ENCODE measurements around the gene CALHM1.
"Not testable (repeated sequence)": the region's sequence is repeated elsewhere in the genome, so short reads cannot be mapped to it uniquely, and the experiment has no call there.

Gene CALHM1

DNA sequence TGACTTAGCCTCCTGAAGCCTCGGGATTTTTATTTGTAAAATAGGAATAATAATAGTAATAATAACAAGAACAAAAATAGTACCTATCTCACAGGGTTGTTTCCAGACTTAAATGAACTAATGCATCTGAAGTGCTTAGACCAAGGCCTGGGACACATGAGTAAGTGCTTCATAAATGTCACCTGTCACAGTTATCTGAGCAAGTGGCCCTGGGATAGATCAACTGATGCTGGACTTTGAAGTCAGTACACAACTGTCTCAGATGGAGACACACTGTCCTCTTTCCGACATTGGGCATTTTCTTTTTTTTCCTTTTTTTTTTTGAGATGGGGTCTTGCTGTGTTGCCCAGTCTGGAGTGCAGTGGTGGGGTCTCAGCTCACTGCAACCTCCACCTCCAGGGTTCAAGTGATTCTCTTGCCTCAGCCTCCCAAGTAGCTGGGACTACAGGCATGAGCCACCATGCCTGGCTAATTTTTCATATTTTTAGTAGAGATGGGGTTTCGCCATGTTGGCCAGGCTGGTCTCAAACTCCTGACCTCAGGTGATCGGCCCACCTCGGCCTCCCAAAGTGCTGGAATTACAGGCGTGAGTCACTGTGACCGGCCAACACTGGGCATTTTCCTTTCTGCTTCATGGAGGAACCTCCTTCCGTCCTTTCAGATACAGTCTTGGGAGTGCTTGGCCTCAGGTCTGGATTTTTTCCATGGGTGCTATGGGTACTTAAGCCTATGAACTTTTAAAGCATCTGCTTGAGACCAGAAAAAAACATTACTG is 28.1 kb upstream of the CALHM1 start:
- DNase-seq (ENCODE audit: low spot score) = not testable (repeated sequence)

DNA sequence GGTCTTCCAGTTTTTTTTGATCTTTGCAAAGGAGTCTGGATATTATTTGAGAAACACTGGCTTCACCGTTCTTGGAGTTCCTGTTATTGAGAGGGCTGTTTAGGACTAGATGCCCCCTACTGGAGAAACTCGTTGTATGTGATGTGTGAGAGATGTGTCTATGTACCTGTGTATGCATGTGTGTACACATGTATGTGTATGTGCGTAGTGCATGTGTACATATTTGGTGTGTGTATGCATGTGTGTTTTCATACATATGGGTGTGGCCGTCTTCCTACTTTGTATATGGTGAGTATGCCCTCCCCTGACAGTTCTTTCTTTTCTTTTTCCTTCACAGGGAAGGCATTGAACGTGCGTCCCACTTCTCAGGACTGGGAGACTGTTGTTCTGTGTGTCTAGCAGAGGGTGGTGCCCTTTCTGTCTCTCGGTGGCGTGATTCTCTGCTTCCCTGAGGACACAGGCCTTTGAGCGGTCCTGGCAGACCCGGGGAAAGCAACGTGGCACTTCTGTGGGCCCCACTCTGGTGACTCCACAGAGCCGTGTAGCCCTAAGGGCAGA is 23.4 kb upstream of the CALHM1 start:
- no peak for DNase-seq (ENCODE audit: low spot score)

DNA sequence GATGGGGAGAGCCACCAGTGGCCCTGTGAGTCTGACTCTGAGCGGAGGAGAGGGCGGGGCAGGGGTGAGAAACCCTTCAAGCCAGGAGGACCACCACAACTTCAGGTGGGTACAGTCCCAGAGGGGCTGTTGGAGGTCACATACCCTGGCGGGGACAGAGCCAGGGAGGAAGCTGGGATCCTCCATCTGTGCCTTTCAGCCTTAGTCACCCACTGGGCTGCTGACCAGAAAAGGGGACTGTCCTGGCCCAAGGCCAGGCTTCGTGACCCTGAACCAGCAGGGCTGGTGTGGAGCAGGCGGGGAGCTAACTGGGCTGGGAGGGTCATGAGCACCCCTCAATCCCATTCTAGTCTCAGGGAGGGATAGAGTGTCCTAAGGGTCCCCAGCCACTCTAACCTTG is 21.8 kb upstream of the CALHM1 start:
- DNase-seq (ENCODE audit: low spot score) = no peak

DNA sequence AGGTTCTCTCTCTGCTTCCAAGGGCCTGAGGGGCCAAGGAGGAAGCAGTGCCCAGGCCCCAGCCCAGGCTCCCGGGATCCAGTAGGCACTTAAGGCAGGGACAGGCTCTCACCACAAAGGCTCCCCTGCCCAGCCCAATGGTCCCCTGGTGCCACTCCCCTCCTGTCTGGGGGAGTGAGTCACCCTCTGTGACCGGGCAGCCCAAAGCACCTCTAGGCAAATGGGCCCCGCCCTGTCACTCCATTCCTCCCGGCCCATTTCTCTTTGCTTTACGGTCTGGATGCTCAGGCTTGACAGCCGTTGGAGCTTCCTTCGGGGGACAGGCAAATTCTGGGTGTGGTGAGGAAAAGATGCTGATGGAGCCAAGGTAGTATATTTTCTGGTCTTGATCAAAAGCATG is 20.4 kb upstream of the CALHM1 start, which contains the start of gene CALHM3:
TSS of gene CALHM3 (minus strand) at position 106 of the 400 bp plus-strand sequence. CDS start 208 bp downstream, outside the sequence.
- DNase-seq (ENCODE audit: low spot score) = no peak

DNA sequence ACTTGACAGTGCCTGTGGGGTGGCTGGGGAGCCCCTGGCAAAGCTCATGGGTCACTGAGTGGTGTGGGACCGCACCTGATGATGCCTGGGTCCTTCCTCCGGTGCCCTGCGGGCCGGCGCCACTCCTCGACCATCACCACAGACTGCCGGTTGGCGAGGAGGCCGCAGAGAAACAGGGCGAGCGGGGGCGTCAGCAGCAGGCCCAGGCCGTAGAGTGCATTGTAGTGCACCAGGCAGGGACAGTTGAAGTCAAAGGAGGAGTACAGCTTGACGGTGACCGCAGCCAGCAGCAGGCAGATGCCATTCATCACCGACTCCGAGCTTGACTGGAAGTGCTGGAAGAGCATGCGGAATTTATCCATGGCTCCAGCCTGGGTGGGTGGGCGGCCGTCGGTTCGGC is 20.0 kb upstream of the CALHM1 start:
- no peak for DNase-seq (ENCODE audit: low spot score)

GRCh38 chr10:103476046-103476768 is 17.5 kb upstream of the CALHM1 start:
- DNase-seq (ENCODE audit: low spot score) = no peak

DNA sequence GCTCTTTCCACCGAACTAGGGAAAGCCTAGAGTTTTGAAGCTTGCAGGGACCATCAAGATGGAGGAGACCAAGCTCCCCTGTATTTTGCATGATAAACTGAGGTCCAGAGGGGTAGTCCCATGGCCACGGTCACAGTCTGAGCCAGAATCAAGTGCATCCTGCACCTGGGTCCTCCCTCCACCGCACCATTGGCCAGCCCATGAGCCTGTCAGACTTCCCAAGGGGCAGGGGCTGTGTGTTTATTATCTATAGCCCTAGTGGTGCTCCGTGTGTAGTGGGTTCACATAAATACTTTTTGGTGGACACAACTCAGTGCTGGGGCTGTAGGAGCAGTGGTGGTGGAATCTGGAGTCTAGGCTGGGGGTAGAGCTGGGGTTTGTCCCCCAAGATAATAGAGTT is 16.7 kb upstream of the CALHM1 start:
- DNase-seq (ENCODE audit: low spot score) = no peak

DNA sequence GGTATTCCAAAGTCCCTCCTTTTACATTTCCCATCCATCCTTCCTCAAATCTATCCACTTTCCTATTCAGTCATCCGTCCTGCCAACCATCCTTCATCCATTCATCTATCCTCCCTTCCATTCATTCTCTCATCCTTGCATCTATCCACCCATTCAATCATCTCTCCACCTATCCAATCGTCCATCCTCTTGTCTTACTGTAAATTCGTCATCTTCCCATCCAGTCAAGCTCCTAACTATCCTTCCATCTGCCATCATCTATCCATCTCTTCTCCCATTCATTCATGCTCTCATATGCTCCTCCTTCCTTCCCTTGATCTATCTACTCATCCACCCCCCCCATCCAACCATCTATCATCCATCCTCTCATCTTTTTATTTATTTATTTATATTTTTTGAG is 15.4 kb upstream of the CALHM1 start:
- no peak for DNase-seq (ENCODE audit: low spot score)

GRCh38 chr10:103473261-103473671 is 14.6 kb upstream of the CALHM1 start:
- DNase-seq (ENCODE audit: low spot score) = no peak

DNA sequence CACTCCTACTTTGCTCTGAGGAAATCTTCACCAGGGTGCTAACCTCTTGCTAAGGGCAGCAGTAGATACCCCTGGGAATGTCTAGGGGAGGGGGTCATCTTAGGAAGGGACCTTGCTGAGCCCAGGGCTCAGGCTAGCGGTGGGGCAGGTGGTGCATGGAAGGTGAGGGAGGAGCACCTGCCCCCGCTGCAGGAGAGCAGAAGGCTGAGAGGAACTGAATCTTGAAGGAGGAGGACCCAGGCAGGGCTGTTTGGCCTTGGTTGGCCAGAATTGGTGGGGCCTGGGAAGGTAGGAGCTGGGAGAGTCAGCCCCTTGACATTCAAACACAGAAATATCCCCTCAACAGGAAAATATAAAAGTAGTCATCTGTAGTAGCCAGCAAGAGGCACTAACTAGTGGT is 13.3 kb upstream of the CALHM1 start:
- DNase-seq (ENCODE audit: low spot score) = no peak

GRCh38 chr10:103470761-103471653 is 12.3 kb upstream of the CALHM1 start:
- DNase-seq (ENCODE audit: low spot score) = no peak

GRCh38 chr10:103469201-103469600 is 10.5 kb upstream of the CALHM1 start:
- DNase-seq (ENCODE audit: low spot score) = no peak

DNA sequence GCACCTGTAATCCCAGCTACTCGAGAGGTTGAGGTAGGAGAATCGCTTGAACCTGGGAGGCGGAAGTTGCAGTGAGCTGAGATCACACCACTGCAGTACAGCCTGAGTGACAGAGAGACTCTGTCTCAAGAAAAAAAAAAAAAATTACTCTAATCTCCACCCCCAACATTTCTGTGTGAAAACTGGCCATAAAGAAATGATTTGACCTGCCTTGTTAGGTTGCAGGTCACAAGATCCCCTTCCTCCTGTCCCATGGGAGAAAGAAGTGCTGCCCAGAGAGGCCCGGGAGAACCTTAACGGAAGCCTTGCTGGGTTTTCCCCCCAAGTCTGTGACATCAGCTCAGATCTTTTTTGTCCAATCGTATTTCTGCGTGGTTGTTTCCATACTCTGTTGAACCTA is 8.7 kb upstream of the CALHM1 start:
- DNase-seq (ENCODE audit: low spot score) = no peak

GRCh38 chr10:103466734-103467133 is 8.0 kb upstream of the CALHM1 start:
- no peak for DNase-seq (ENCODE audit: low spot score)

- DNase-seq (ENCODE audit: low spot score) = no peak
Measured at GRCh38 chr10:103465411-103466179, 6.9 kb upstream of the CALHM1 start.

DNA sequence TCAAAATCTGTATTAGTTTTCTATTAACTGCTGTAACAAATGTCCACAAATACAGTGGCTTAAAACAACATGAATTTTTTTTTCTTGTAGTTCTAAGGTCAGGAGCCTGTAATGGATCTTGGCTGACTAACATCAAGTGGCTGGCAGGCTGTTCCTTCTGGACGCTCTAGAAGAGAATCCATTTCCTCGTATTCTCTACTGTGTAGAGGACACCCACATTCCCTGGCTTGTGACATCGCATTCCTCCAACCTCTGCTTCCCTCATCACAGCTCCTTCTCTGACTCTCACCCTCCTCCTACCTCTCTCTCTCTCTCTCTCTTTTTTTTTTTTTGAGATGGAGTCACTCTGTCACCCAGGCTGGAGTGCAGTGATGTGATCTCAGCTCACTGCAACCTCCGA is 4.8 kb upstream of the CALHM1 start:
- DNase-seq (ENCODE audit: low spot score) = no peak

DNA sequence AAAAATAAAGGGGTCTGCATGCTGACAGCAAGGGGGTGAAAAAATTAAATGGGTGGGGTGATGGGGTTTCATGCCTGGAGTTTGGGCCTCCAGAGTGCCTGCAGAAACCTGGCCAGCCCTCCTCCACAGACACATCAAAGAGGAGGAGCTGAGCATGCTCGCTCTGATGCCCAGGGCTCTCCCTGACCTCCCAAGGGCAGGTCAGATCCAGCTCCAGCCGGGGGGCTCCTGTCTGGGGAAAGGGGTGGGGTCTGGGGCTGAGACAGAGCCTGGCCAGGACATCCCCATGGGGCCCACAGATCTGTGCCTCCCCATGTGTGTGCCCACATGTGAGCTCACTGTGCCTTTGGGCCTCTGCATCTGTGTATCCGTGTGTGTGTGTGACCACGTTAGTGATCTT is 915 bp upstream of the CALHM1 start:
- DNase-seq (ENCODE audit: low spot score) = no peak

DNA sequence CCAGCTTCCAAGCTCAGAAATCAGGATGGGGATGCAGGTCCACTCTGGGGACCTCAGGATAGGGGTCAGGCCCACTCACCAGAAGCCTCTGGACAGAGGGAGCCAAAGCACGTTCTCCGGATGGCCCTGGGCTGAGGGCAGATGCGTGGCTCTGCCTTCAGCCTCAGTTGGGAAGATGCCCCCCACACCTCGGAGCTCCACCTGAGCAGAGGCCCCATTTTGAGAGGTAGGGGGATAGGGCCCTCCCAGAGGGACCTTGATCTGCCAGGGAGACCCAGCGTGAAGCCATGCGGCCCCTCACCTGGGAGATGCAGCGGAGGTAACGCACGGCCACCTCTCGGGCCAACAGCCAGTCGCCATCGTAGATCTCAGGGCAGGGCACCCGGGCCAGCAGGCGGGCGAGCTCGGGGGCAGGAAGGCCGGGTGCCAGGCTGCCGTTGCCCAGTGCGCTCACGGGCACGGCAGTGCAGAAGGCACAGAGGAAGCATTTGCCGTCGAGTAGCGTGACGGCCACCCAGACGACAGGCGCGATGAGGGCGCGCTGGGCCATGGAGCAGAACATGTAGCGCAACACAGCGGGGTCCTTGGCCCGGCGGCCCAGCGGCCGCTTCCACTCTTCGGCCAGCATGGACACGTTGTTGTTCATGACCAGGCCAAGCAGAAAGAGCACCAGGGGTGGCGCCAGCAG is 660 bp downstream of the CALHM1 start:
- DNase-seq (ENCODE audit: low spot score) = no peak

- no peak for DNase-seq (ENCODE audit: low spot score)
Measured at GRCh38 chr10:103457176-103457712, 1.5 kb downstream of the CALHM1 start.

- no peak for DNase-seq (ENCODE audit: low spot score)
Measured at GRCh38 chr10:103456074-103456660, 2.5 kb downstream of the CALHM1 start.

All from putamen (tissue), 1 donor.